Measurements from ENCODE around the gene IFIT3.
A peak's percentile ranks its signal among the peaks of the same experiment; 100 is the strongest.

IFIT3 gene

DNA sequence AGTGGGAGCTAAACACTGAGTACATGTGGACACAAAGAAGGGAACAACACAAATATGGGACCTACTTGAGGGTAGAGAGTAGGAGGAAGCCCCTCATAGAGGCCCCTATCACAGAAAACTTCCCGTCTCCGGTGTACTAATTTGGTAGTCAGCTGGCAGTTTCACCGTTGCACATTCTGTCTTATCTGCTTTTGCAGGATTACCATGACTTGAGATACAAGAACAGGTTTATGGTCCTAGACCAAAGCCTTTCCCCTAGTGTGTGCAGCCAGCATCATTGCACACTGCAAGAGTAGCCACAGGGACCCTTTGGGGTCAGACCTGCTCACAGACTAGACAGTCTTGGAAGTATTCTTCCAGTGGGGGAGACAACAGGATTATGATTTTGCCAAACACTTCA, 44.2 kb downstream of the IFIT3 start:
- H3K4me3 ChIP-seq (ENCODE audit: low read depth, low read length): no peak overlapping the region
- DNase-seq (ENCODE audit: low read depth, low spot score): no peak
- in situ Hi-C loops (cut with HindIII; ENCODE audit: low sequenced_read_pairs): no loop called here
- TF ChIP-seq, protein P1, sequence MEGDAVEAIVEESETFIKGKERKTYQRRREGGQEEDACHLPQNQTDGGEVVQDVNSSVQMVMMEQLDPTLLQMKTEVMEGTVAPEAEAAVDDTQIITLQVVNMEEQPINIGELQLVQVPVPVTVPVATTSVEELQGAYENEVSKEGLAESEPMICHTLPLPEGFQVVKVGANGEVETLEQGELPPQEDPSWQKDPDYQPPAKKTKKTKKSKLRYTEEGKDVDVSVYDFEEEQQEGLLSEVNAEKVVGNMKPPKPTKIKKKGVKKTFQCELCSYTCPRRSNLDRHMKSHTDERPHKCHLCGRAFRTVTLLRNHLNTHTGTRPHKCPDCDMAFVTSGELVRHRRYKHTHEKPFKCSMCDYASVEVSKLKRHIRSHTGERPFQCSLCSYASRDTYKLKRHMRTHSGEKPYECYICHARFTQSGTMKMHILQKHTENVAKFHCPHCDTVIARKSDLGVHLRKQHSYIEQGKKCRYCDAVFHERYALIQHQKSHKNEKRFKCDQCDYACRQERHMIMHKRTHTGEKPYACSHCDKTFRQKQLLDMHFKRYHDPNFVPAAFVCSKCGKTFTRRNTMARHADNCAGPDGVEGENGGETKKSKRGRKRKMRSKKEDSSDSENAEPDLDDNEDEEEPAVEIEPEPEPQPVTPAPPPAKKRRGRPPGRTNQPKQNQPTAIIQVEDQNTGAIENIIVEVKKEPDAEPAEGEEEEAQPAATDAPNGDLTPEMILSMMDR (IDR thresholded peaks at IDR 0.05; ENCODE audit: low read depth, low read length): no peak

DNA sequence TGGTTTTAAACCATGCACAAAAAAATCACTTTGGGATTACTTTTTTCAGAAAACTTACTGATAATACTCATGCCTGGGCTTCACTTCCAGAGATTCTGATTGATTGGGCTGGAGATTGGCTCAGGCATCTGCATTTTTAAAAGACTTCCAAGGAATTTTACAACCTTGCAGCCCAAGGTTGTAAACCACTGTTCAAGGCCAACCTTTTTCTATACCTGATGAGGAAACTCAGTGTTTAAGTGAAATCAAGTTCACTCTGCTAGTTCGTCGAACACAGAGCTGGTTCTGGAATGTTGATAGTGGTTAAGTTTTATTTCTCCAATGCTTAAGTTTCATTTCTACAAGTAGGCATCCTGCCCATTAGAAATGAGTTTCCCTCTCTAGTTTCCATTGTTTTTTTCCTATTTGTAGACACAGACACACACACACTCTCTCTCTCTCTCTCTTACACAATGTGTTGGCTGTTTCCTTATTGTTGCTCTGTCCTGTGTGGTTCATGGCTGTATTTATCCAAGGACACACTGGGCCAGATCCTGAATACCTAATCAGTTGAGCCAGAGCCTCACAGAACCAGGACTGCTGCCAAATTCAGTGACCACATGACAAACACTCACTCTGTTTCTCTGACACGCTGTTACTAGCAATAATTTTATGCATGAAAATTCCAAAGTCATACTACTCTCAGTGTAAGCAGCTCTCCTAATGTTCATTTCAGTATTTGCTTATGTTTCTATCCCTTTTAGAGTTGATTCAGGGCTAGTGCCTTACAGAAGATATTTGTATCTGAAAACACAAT, 46.3 kb downstream of the IFIT3 start:
- DNase-seq (ENCODE audit: low read depth, low spot score): peak; percentile 91
- TF ChIP-seq, protein P1 (IDR thresholded peaks at IDR 0.05; ENCODE audit: low read depth, low read length): no peak
- in situ Hi-C loops (cut with HindIII; ENCODE audit: low sequenced_read_pairs): no loop called here
- no peak overlapping the region for H3K4me3 ChIP-seq (ENCODE audit: low read depth, low read length)

DNA sequence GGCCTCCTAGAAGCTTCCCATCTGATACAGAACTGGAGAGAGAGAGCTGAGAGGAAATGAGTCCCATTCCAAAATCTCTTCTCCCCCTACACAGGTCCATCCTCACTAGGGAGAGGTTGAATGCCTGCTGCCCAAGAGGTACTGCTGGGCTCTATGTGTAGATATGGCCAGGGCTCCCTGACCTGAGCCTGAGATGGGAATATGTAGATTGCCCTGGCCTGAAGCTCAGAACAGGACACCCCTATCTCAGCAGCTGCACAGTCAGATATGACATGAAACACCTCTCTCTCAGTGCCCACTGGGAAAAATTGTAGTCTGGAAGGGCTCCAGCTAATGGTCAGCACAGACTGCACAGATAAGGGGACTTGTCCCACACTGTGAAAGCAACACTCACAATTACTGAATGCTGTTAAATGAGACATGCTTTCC, 46.9 kb downstream of the IFIT3 start:
- TF ChIP-seq, protein P1 (IDR thresholded peaks at IDR 0.05; ENCODE audit: low read depth, low read length): no peak
- no peak for DNase-seq (ENCODE audit: low read depth, low spot score)
- in situ Hi-C loops (cut with HindIII; ENCODE audit: low sequenced_read_pairs): no loop called here
- H3K4me3 ChIP-seq (ENCODE audit: low read depth, low read length): no peak overlapping the region

DNA sequence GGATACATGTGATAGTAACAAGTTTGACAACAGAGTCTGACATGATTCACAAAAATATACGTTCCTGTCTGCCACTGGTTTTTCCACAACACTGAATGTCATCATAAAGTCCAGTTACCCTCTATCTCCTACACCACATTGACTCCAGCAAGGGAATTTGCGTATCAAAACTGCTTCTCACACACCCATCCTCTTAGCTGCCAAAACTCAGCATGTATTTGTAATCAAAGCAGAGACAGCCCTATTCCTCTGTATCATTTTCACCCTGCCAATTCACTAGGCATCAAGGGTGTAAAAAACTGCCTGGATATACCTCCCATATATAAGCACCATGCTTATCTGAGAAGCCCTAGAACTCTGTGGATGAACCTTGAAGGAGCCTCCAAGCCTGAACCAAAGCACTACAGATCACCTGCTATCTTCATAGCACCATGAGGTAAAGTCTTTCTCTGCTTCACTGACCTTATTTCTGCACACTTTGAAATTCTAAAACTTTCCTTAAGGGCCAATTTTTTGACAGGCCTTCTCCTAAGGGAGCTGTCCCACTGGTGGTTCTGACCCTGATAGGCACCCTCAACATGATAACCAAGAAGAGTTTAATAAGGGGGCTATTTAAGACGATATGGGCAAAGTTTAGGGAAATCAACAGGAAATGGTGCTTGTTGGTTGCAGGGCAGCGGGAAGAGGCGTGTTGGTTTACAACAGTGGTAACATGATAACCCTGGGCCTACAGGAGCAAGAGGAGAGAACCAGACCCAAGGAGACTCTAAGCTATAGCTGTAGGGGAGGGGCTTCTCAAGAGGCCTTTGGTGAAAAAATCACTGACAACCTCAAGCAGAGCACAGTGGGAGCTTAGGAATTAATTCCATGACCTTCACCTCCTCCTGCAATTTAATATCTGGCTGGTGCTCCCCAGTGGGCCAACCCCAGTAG, 50.2 kb downstream of the IFIT3 start, which contains the start of gene IFIT1B:
IFIT1B (plus strand) TSS at position 352 of the 933 bp plus-strand sequence; CDS start at position 432, 80 bp downstream.
- TF ChIP-seq, protein P1 (IDR thresholded peaks at IDR 0.05; ENCODE audit: low read depth, low read length): no peak
- DNase-seq (ENCODE audit: low read depth, low spot score): no peak
- no peak within 1 kb of the TSS for H3K4me3 ChIP-seq (ENCODE audit: low read depth, low read length)
- in situ Hi-C loops (cut with HindIII; ENCODE audit: low sequenced_read_pairs): no loop called here

DNA sequence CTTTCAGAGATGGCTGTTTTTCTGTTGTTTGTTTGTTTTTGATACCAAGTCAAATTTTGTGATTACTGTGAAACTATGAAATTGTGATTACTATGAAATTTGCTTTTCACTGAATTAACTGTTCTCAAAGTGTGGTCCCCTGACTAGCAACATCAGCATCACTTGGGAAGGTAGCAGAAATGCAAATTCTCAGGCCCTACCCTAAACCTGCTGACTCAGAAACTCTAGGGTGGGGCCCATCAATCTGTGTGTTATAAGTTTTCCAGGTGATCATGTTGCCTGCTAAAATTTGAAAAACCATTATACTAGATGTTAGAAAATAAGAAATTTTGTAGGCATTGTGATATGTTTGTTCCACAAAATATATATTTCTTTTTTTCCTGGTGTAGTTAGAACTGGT, 51.3 kb downstream of the IFIT3 start:
- H3K4me3 ChIP-seq (ENCODE audit: low read depth, low read length): no peak overlapping the region
- in situ Hi-C loops (cut with HindIII; ENCODE audit: low sequenced_read_pairs): no loop called here
- TF ChIP-seq, protein P1 (IDR thresholded peaks at IDR 0.05; ENCODE audit: low read depth, low read length): no peak
- no peak for DNase-seq (ENCODE audit: low read depth, low spot score)

DNA sequence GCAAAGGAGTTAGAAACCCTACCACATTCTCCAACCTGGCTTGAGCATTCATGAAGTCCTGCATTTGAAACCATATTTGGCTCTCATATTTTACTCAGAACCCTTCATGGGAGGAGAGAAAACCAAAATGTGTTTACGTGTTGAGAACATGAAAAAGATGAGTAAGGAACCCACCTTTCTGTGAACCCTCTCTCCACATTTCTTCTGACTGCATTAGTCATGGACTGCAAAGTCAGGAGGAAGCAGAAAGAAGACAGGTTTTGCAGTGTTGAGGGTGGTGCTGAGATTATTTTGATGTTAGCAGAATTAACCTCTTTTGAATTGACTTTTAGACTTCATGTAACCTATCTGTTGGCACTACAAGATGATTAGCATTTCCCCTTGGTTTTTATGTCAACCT, 55.0 kb downstream of the IFIT3 start:
- TF ChIP-seq, protein P1 (IDR thresholded peaks at IDR 0.05; ENCODE audit: low read depth, low read length): no peak
- no peak for DNase-seq (ENCODE audit: low read depth, low spot score)
- H3K4me3 ChIP-seq (ENCODE audit: low read depth, low read length): no peak overlapping the region
- in situ Hi-C loops (cut with HindIII; ENCODE audit: low sequenced_read_pairs): no loop called here
